Ascending aorta (tissue), 2 donors: Measurements from ENCODE around the gene CEP290. TPM values are rescaled to one million over a fixed set of nuclear protein-coding genes. Genes with fewer than 3 reads are reported as not detected.

Experiments
- DNase-seq, 2 donors: peaks; one replicate each; pipeline ENCODE4 v3.0.0-alpha.2; 2019; ENCODE audit warnings: low spot score in 2 of 2
- H3K27ac ChIP-seq, 2 donors: fragments of 200-600 bp; sonication (generic); one replicate each; pipeline ENCODE4 v1.5.1; 2016 to 2017; ENCODE audit warnings: mild to moderate bottlenecking in 1 of 2
- H3K27me3 ChIP-seq: fragments of 200-600 bp; sonication (generic); one replicate; pipeline ENCODE4 v1.5.1; 2017
- H3K36me3 ChIP-seq, 2 donors: fragments of 200-600 bp; sonication (generic); one replicate each; pipeline ENCODE4 v1.5.1; 2016
- H3K4me1 ChIP-seq, 2 donors: fragments of 200-600 bp; sonication (generic); one replicate each; pipeline ENCODE4 v1.5.1; 2016 to 2017; ENCODE audit warnings: mild to moderate bottlenecking in 1 of 2
- H3K4me3 ChIP-seq, 2 donors: fragments of 200-600 bp; sonication (generic); one replicate each; pipeline ENCODE4 v1.5.1; 2016 to 2017; ENCODE audit warnings: mild to moderate bottlenecking in 1 of 2
- H3K9me3 ChIP-seq, 2 donors: fragments of 200-600 bp; sonication (generic); one replicate each; pipeline ENCODE4 v1.5.1; 2016
- intact Hi-C: fragments of 100-400 bp; cut with DNase I; formaldehyde crosslinking; loops from one replicate; pipeline ENCODE4 v1.15.1; 2023
- total RNA-seq: library from RNA; depleted of rRNA; stranded (reverse); fragments of >200 nt; gene quantifications from one replicate; pipeline ENCODE4 v1.1.0, GENCODE V29; 2016
- TF ChIP-seq, protein P1 (sequence below), 3 experiments: fragments of 200-600 bp in 2 of 3; fragments of 450-650 bp in 1 of 3; sonication (generic) in 2 of 3; IDR thresholded peaks; one replicate each; pipeline ENCODE4 v1.5.1; 2016 to 2019; ENCODE audit warnings: antibody characterized with exemption in 3 of 3, mild to moderate bottlenecking in 1 of 3, moderate library complexity in 1 of 3

Gene CEP290
- total RNA-seq, 1 donor from 2014 or later = 7.2 TPM

DNA sequence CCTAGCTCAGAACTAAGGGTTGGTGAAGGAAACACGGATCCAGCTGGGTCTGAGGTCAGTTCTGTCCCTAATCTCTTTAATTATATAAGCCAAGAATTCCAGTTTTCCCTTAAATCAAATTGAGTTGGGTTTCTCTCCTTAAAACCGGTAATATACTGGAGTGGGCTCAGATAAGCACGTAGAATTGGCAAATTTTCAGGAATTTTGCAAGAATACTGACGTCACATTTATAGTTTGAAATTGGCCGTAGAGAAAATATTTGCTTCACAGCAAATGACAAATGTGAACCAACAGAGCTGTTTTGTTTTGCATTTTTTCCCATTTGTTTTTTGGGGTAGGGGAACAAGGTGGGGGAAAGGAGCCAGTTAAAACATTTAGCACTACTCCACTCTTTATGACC, 130.1 kb downstream of the CEP290 start:
- Histone ChIP-seq H3K27me3 (no peaks in the 10 kb centered on the region), H3K4me1 (no peaks in the 10 kb centered on the region), H3K9me3 (no peaks in the 10 kb centered on the region), H3K36me3 (no peaks in the 10 kb centered on the region), H3K4me3 (no peak overlapping the region), H3K27ac (no peak overlapping the region)
- TF ChIP-seq, protein P1, sequence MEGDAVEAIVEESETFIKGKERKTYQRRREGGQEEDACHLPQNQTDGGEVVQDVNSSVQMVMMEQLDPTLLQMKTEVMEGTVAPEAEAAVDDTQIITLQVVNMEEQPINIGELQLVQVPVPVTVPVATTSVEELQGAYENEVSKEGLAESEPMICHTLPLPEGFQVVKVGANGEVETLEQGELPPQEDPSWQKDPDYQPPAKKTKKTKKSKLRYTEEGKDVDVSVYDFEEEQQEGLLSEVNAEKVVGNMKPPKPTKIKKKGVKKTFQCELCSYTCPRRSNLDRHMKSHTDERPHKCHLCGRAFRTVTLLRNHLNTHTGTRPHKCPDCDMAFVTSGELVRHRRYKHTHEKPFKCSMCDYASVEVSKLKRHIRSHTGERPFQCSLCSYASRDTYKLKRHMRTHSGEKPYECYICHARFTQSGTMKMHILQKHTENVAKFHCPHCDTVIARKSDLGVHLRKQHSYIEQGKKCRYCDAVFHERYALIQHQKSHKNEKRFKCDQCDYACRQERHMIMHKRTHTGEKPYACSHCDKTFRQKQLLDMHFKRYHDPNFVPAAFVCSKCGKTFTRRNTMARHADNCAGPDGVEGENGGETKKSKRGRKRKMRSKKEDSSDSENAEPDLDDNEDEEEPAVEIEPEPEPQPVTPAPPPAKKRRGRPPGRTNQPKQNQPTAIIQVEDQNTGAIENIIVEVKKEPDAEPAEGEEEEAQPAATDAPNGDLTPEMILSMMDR (IDR thresholded peaks at IDR 0.05) = no peak
- intact Hi-C loops = no loop called here
- DNase-seq = no peak

DNA sequence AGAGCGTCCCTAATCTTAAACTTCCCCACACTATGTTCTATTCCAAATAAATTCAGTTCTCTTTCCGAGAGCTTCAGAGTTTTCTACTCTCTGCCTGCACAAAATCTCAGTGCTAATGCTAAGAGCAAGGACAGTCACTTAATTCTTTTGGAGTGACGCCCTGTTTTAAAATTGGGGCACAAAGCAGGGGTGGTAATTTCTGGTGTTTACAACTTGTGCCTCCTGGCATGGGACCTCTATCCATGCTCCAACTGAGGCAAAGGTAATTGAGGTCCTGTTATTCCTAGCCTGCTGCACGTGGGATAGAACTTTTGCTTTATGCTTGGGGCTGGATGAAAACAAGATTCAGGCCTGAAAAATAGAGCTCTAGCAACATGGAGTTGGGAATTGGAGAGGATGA, 135.5 kb downstream of the CEP290 start:
- no peaks in the 10 kb centered on the region for H3K4me1 ChIP-seq
- intact Hi-C loops = no loop called here
- TF ChIP-seq, protein P1 (IDR thresholded peaks at IDR 0.05) = no peak
- H3K9me3 ChIP-seq = no peaks in the 10 kb centered on the region
- H3K27me3 ChIP-seq = no peaks in the 10 kb centered on the region
- DNase-seq = no peak
- H3K27ac ChIP-seq = no peak overlapping the region
- H3K4me3 ChIP-seq = no peak overlapping the region
- no peaks in the 10 kb centered on the region for H3K36me3 ChIP-seq

DNA sequence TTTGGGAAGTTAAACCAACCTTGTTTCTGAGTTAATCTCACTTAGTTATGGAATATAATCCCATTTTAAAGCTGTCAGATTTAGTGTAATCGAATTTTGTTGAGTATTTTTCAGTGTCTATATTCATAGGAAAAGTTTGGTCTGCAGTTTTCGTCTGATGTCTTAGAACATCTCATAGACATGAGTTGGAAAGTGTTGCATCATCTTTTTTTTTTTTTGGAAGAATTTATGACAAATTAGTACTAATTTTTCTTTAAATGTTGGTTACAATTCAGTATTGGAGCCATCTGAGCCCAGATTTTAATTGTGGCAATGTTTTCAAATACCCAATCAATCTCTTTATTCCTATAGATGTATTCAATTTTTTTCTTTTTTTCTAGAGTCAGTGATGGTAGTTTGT, 140.6 kb downstream of the CEP290 start:
- DNase-seq = no peak
- Histone ChIP-seq H3K27ac (no peak overlapping the region), H3K4me1 (no peaks in the 10 kb centered on the region), H3K9me3 (no peaks in the 10 kb centered on the region), H3K27me3 (no peaks in the 10 kb centered on the region), H3K4me3 (no peak overlapping the region), H3K36me3 (no peaks in the 10 kb centered on the region)
- intact Hi-C loops = no loop called here
- TF ChIP-seq, protein P1 (IDR thresholded peaks at IDR 0.05) = no peak

Other genes starting within 250 kb of the CEP290 start
- not detected for gene C12orf50, start 112.7 kb downstream of the CEP290 start, total RNA-seq
- 14.5 TPM for gene TMTC3, start 219 bp upstream of the CEP290 start, total RNA-seq